ENCODE data around the gene MARCHF2.

MARCHF2 gene

GRCh38 chr19:8397746-8398310 is 15.3 kb upstream of the MARCHF2 start:
- no peak overlapping the region for H3K4me3 ChIP-seq (ENCODE audit: low read depth, low read length)
- TF ChIP-seq, protein P1, sequence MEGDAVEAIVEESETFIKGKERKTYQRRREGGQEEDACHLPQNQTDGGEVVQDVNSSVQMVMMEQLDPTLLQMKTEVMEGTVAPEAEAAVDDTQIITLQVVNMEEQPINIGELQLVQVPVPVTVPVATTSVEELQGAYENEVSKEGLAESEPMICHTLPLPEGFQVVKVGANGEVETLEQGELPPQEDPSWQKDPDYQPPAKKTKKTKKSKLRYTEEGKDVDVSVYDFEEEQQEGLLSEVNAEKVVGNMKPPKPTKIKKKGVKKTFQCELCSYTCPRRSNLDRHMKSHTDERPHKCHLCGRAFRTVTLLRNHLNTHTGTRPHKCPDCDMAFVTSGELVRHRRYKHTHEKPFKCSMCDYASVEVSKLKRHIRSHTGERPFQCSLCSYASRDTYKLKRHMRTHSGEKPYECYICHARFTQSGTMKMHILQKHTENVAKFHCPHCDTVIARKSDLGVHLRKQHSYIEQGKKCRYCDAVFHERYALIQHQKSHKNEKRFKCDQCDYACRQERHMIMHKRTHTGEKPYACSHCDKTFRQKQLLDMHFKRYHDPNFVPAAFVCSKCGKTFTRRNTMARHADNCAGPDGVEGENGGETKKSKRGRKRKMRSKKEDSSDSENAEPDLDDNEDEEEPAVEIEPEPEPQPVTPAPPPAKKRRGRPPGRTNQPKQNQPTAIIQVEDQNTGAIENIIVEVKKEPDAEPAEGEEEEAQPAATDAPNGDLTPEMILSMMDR (IDR thresholded peaks at IDR 0.05; ENCODE audit: borderline replicate concordance, insufficient read depth, low read depth, low read length), result no peak

GRCh38 chr19:8398311-8398771 is 14.8 kb upstream of the MARCHF2 start:
- TF ChIP-seq, protein P1 (IDR thresholded peaks at IDR 0.05; ENCODE audit: borderline replicate concordance, insufficient read depth, low read depth, low read length), result no peak
- H3K4me3 ChIP-seq (ENCODE audit: low read depth, low read length), result no peak overlapping the region

- TF ChIP-seq, protein P1 (IDR thresholded peaks at IDR 0.05; ENCODE audit: borderline replicate concordance, insufficient read depth, low read depth, low read length), result no peak
- H3K4me3 ChIP-seq (ENCODE audit: low read depth, low read length), result no peak overlapping the region
Observed at GRCh38 chr19:8399681-8400188, 13.4 kb upstream of the MARCHF2 start.

GRCh38 chr19:8401981-8402411 is 11.1 kb upstream of the MARCHF2 start:
- H3K4me3 ChIP-seq (ENCODE audit: low read depth, low read length), result no peak overlapping the region
- TF ChIP-seq, protein P1 (IDR thresholded peaks at IDR 0.05; ENCODE audit: borderline replicate concordance, insufficient read depth, low read depth, low read length), result no peak

DNA sequence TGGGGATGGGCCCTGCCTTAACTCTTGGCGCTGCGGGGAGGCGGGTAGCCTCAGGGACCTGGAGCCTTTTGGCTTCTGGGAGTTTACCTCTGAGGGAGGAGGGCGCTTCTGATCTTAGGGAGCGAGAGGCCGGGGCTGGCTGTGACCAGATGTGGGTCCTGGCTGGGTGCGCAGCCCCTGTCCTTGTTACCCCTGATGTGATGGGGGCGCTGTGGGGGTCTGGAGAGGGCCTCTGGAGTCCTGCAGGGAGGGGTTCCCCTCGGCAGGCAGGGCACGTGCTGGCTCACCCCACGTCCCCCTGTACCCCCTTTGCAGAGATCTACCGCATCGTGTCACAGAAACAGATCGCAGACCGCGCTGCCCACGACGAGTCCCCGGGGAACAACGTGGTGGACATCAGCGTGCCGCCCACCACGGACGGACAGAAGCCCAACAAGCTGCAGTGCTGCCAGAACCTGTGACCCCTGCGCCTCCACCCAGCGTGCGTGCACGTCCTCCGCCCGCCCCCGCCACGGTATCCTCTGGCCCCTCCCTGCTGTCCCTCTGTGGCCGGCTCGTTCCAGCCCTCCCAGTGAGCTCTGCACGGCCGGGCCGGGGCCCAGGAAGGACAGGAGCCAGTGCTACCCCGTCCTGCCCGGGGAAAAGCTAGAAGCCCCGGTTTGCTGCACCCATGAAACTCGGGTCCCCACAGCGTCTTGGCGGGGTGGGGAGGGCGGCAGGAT is 9.8 kb upstream of the MARCHF2 start:
- H3K4me3 ChIP-seq (ENCODE audit: low read depth, low read length), result no peak overlapping the region
- TF ChIP-seq, protein P1 (IDR thresholded peaks at IDR 0.05; ENCODE audit: borderline replicate concordance, insufficient read depth, low read depth, low read length), result no peak

- H3K4me3 ChIP-seq (ENCODE audit: low read depth, low read length), result no peak overlapping the region
- TF ChIP-seq, protein P1 (IDR thresholded peaks at IDR 0.05; ENCODE audit: borderline replicate concordance, insufficient read depth, low read depth, low read length), result no peak
Observed at GRCh38 chr19:8403820-8404109, 9.3 kb upstream of the MARCHF2 start.
